GM23338 (cell line): Measurements from ENCODE around the gene PRDM11. TPM values are rescaled to one million over a fixed set of nuclear protein-coding genes. Genes with fewer than 3 reads are reported as not detected.

Experiments
- ATAC-seq: fragments of 200-7000 bp; cut with Tn5 transposase; 3 replicates; pipeline ENCODE4 v1.9.1; 2020
- DNase-seq: peaks from one replicate; pipeline ENCODE4 v3.0.0-alpha.2; 2015; ENCODE audit warnings: low spot score
- H2AFZ ChIP-seq: fragments of 200-600 bp; sonication (generic); 2 replicates; pipeline ENCODE4 v1.8.0; 2016; ENCODE audit warnings: antibody characterized with exemption, mild to moderate bottlenecking, moderate library complexity
- H3F3A ChIP-seq: fragments of 200-600 bp; sonication (generic); replicated peaks from 2 replicates; pipeline ENCODE4 v1.8.0; 2017; ENCODE audit warnings: antibody characterized with exemption, mixed run types, low read depth
- H3K27ac ChIP-seq: fragments of 200-600 bp; sonication (generic); 2 replicates; pipeline ENCODE4 v1.6.1; 2016; ENCODE audit warnings: low read depth
- H3K27me3 ChIP-seq: fragments of 200-600 bp; sonication (generic); 2 replicates; pipeline ENCODE4 v1.8.0; 2016; ENCODE audit warnings: mild to moderate bottlenecking, mixed run types, moderate library complexity; ENCODE audit not compliant: insufficient read depth
- H3K36me3 ChIP-seq: fragments of 200-600 bp; sonication (generic); 2 replicates; pipeline ENCODE4 v1.8.0; 2016; ENCODE audit warnings: mild to moderate bottlenecking; ENCODE audit not compliant: insufficient read depth
- H3K4me1 ChIP-seq: fragments of 200-600 bp; sonication (generic); 2 replicates; pipeline ENCODE4 v1.8.0; 2016; ENCODE audit warnings: mild to moderate bottlenecking, moderate library complexity; ENCODE audit not compliant: insufficient read depth
- H3K4me2 ChIP-seq: fragments of 200-600 bp; sonication (generic); 2 replicates; pipeline ENCODE4 v1.7.1; 2017; ENCODE audit warnings: mixed run types
- H3K4me3 ChIP-seq: fragments of 200-600 bp; sonication (generic); 2 replicates; pipeline ENCODE4 v1.6.1; 2016; ENCODE audit warnings: mixed run types
- H3K79me2 ChIP-seq: fragments of 200-600 bp; sonication (generic); replicated peaks from 2 replicates; pipeline ENCODE4 v1.8.0; 2017; ENCODE audit warnings: mild to moderate bottlenecking; ENCODE audit not compliant: insufficient read depth
- H3K9me2 ChIP-seq: fragments of 200-600 bp; sonication (generic); 2 replicates; pipeline ENCODE4 v1.8.0; 2017; ENCODE audit not compliant: insufficient read depth
- H4K20me1 ChIP-seq: fragments of 200-600 bp; sonication (generic); replicated peaks from 2 replicates; pipeline ENCODE4 v1.8.0; 2017; ENCODE audit warnings: mild to moderate bottlenecking; ENCODE audit not compliant: insufficient read depth
- H3K27ac Mint-ChIP-seq: 2 replicates; pipeline ENCODE4 v1.8.0; 2020; ENCODE audit warnings: inconsistent platforms, mild to moderate bottlenecking, moderate library complexity, mixed read lengths
- H3K27me3 Mint-ChIP-seq: 3 replicates; pipeline ENCODE4 v1.8.0; 2022; ENCODE audit warnings: low read depth, mild to moderate bottlenecking, moderate library complexity, mixed read lengths, inconsistent platforms; ENCODE audit not compliant: insufficient read depth, poor library complexity
- H3K36me3 Mint-ChIP-seq: 3 replicates; pipeline ENCODE4 v1.8.0; 2021; ENCODE audit warnings: low read depth, mild to moderate bottlenecking, inconsistent platforms, moderate library complexity, mixed read lengths
- H3K4me1 Mint-ChIP-seq: 3 replicates; pipeline ENCODE4 v1.8.0; 2020; ENCODE audit warnings: mild to moderate bottlenecking, inconsistent platforms, mixed read lengths
- H3K4me3 Mint-ChIP-seq: 3 replicates; pipeline ENCODE4 v1.8.0; 2021; ENCODE audit warnings: moderate library complexity, mild to moderate bottlenecking, inconsistent platforms, mixed read lengths
- H3K9me3 Mint-ChIP-seq: 3 replicates; pipeline ENCODE4 v1.8.0; 2020; ENCODE audit warnings: moderate library complexity, mild to moderate bottlenecking, inconsistent platforms, mixed read lengths
- CREB1 ChIP-seq: fragments of 250-450 bp; sonication (Bioruptor Pico); IDR thresholded peaks from 2 replicates; pipeline ENCODE4 v1.5.0; 2020; ENCODE audit warnings: low read depth, mild to moderate bottlenecking, moderate library complexity
- CTCF ChIP-seq, 2 experiments: fragments of 200-600 bp in 1 of 2; sonication (generic) in 1 of 2; conservative IDR thresholded peaks; 2 replicates each; pipeline versions ENCODE4 v1.5.1 to v1.6.1; 2016 to 2017; ENCODE audit warnings: antibody characterized with exemption in 2 of 2, low read depth in 2 of 2, mild to moderate bottlenecking in 2 of 2, moderate library complexity in 1 of 2
- ETS1 ChIP-seq: IDR thresholded peaks from 2 replicates; pipeline ENCODE4 v1.6.1; 2016; ENCODE audit warnings: antibody characterized with exemption
- EZH2 ChIP-seq: fragments of 200-600 bp; sonication (generic); IDR thresholded peaks from one replicate; pipeline ENCODE4 v1.8.0; 2017; ENCODE audit warnings: antibody characterized with exemption, mild to moderate bottlenecking, low read depth; ENCODE audit not compliant: unreplicated experiment
- EZH2phosphoT487 ChIP-seq: fragments of 200-600 bp; sonication (generic); IDR thresholded peaks from one replicate; pipeline ENCODE4 v1.8.1; 2018; ENCODE audit warnings: antibody characterized with exemption; ENCODE audit not compliant: unreplicated experiment
- JUNB ChIP-seq: IDR thresholded peaks from one replicate; pipeline ENCODE4 v1.6.1; 2016; ENCODE audit warnings: antibody characterized with exemption; ENCODE audit not compliant: unreplicated experiment
- NANOG ChIP-seq: IDR thresholded peaks from 2 replicates; pipeline ENCODE4 v1.6.1; 2016; ENCODE audit warnings: antibody characterized with exemption, borderline replicate concordance
- POLR2AphosphoS5 ChIP-seq: IDR thresholded peaks from 2 replicates; pipeline ENCODE4 v1.6.1; 2016; ENCODE audit warnings: antibody characterized with exemption, low read depth
- REST ChIP-seq: IDR thresholded peaks from one replicate; pipeline ENCODE4 v1.6.1; 2018; ENCODE audit warnings: antibody characterized with exemption; ENCODE audit not compliant: unreplicated experiment
- STAT1 ChIP-seq: IDR thresholded peaks from one replicate; pipeline ENCODE4 v1.6.1; 2016; ENCODE audit warnings: antibody characterized with exemption; ENCODE audit not compliant: unreplicated experiment
- ZNF114 ChIP-seq: fragments of 250-450 bp; sonication (Bioruptor Pico); IDR thresholded peaks from 2 replicates; pipeline ENCODE4 v1.5.0; 2020; ENCODE audit warnings: mild to moderate bottlenecking, moderate library complexity
- ZNF331 ChIP-seq: fragments of 250-450 bp; sonication (Bioruptor Pico); IDR thresholded peaks from 2 replicates; pipeline ENCODE4 v1.5.0; 2020; ENCODE audit warnings: low read depth, mild to moderate bottlenecking, moderate library complexity
- ZNF462 ChIP-seq: fragments of 250-450 bp; sonication (Bioruptor Pico); IDR thresholded peaks from 2 replicates; pipeline ENCODE4 v1.5.0; 2020; ENCODE audit warnings: mild to moderate bottlenecking, moderate library complexity
- polyA plus RNA-seq: library from polyadenylated mRNA; unstranded; fragments of >200 nt; fragmentation: Nextera tagmentation; extraction: Ambion mirVana; gene quantifications from 2 replicates; pipeline ENCODE4 v1.2.1, GENCODE V29; 2016
- total RNA-seq: library from RNA; depleted of rRNA; stranded (reverse); fragments of >200 nt; shearing (Covaris generic); gene quantifications from 2 replicates; pipeline ENCODE4 v1.2.3, GENCODE V29; 2014

PRDM11 gene
- total and polyA plus RNA-seq, 2 experiments from 2014 or later, result 0.97 to 10.4 TPM

GRCh38 chr11:45227836-45228235 is 81.4 kb downstream of the PRDM11 start:
- H3K4me3 ChIP-seq, result no peak overlapping the region
- TF ChIP-seq ZNF462 (CRISPR knock-in tag), result no peak
- TF ChIP-seq EZH2, result no peak
- no peak for TF ChIP-seq REST
- TF ChIP-seq ZNF114 (CRISPR knock-in tag), result no peak
- no peak for TF ChIP-seq ETS1
- no peak for TF ChIP-seq JUNB
- TF ChIP-seq NANOG, result no peak
- no peak for TF ChIP-seq ZNF331 (CRISPR knock-in tag)
- no peak for TF ChIP-seq STAT1
- TF ChIP-seq POLR2AphosphoS5, result no peak
- no peak for TF ChIP-seq CREB1 (CRISPR knock-in tag)
- TF ChIP-seq EZH2phosphoT487, result no peak
- no peak for TF ChIP-seq CTCF (conservative IDR thresholded peaks at IDR 0.05; ENCODE audit: low read depth in 2 of 2)
- Mint-ChIP-seq H3K9me3 (no peaks in the 10 kb centered on the region), H3K4me1 (0 out of 3 replicates have a peak, but pooled peaks cover 2% of the 10 kb centered on the region), H3K36me3 (peaks cover 25% of the 10 kb centered on the region), H3K27ac (no peak overlapping the region), H3K27me3 (peaks cover 2% of the 10 kb centered on the region), H3K4me3 (no peak overlapping the region)
- DNase-seq (no peak), ATAC-seq (no peak)
- no peak overlapping the region for H3K27ac ChIP-seq
- H3K36me3 ChIP-seq, result no peaks in the 10 kb centered on the region
- H3K9me2 ChIP-seq, result no peaks in the 10 kb centered on the region
- H2AFZ ChIP-seq, result no peak overlapping the region
- H3F3A ChIP-seq, result no peaks in the 10 kb centered on the region
- H3K4me2 ChIP-seq, result no peak overlapping the region
- no peaks in the 10 kb centered on the region for H3K79me2 ChIP-seq
- H3K27me3 ChIP-seq, result no peaks in the 10 kb centered on the region
- no peaks in the 10 kb centered on the region; the same call in 1 of the 2 replicates for H3K4me1 ChIP-seq
- H4K20me1 ChIP-seq, result peaks cover 2% of the 10 kb centered on the region; the same call in 1 of the 2 replicates
